Testis (tissue), 2 donors: ENCODE data around the gene CACNA1S.

ENCODE experiments used
- CTCF ChIP-seq, 3 experiments: fragments of 450-650 bp in 2 of 3; fragments of 200-600 bp in 1 of 3; sonication (generic) in 1 of 3; IDR thresholded peaks; one replicate each; pipeline ENCODE4 v1.5.1; 2016 to 2019; ENCODE audit warnings: antibody characterized with exemption in 3 of 3, mild to moderate bottlenecking in 2 of 3, moderate library complexity in 1 of 3
- POLR2A ChIP-seq: fragments of 450-650 bp; IDR thresholded peaks from one replicate; pipeline ENCODE4 v1.6.1; 2017; ENCODE audit warnings: antibody characterized with exemption, mild to moderate bottlenecking, moderate library complexity

GRCh38 chr1:201154389-201155165, 42.4 kb upstream of the CACNA1S start, which contains the start of gene TMEM9:
- TF ChIP-seq CTCF (IDR thresholded peaks at IDR 0.05) = no peak
- TF ChIP-seq POLR2A = no peak
